K562 (cell line): Measurements from ENCODE around the gene CHRNB4. TPM values are rescaled to one million over a fixed set of nuclear protein-coding genes. Genes with fewer than 3 reads are reported as not detected.

Experiments
- ATAC-seq: fragments of 200-7000 bp; cut with Tn5 transposase; 3 replicates; pipeline ENCODE4 v1.9.1; 2020; ENCODE audit warnings: moderate library complexity
- BruUV-seq: library from RNA; stranded (reverse); fragments of 400-500 nt; replicated peaks from 2 replicates; lab custom pipeline; 2021; lab: Mats Ljungman, UMichigan
- CTCF ChIA-PET: fragments of 300-600 bp; formaldehyde crosslinking; extraction: SDS; loops from one replicate; lab custom pipeline; 2021; ENCODE audit warnings: low intra/inter-chr PET ratio; lab: Yijun Ruan, JAX
- POLR2A ChIA-PET: fragments of 300-600, 350-650 bp; sonication (Branson Sonifier 250); formaldehyde crosslinking; extraction: SDS; loops from one replicate; lab custom pipeline; 2021; ENCODE audit warnings: antibody characterized with exemption, inconsistent platforms; lab: Yijun Ruan, JAX
- DNase-seq, 4 experiments: peaks; one replicate each; pipeline versions ENCODE4 v3.0.0 to v3.0.0-alpha.2; 2011 to 2018; ENCODE audit warnings: low spot score in 3 of 4, mixed read lengths in 3 of 4; ENCODE audit errors: extremely low read depth in 1 of 4
- FAIRE-seq: peaks from 2 replicates; lab custom pipeline; 2011; peaks lifted over from hg19 to GRCh38; lab: Jason Lieb, UNC
- H2AFZ ChIP-seq: 2 replicates; pipeline ENCODE4 v1.6.0; 2011; ENCODE audit warnings: low read depth, low read length, control low read depth, inconsistent platforms
- H3K27ac ChIP-seq: fragments of 200-600 bp; 3 replicates; pipeline ENCODE4 v1.8.0; 2011; ENCODE audit warnings: low read depth, mild to moderate bottlenecking, control low read depth, inconsistent platforms, low read length, moderate library complexity, mixed read lengths; ENCODE audit errors: extremely low read depth
- H3K27me3 ChIP-seq, 2 experiments: fragments of 300-600 bp in 1 of 2; 2 replicates in 1 of 2; 3 replicates in 1 of 2; pipeline versions ENCODE4 v1.6.0 to v1.8.0; 2011; ENCODE audit warnings: inconsistent platforms in 2 of 2, low read length in 2 of 2, mild to moderate bottlenecking in 1 of 2, mixed read lengths in 1 of 2, moderate library complexity in 1 of 2; ENCODE audit not compliant: control insufficient read depth in 2 of 2, insufficient read depth in 2 of 2
- H3K36me3 ChIP-seq: fragments of 300-600 bp; 3 replicates; pipeline ENCODE4 v1.8.0; 2011; ENCODE audit warnings: mild to moderate bottlenecking, low read length, inconsistent platforms; ENCODE audit not compliant: control insufficient read depth, insufficient read depth
- H3K4me1 ChIP-seq, 2 experiments: fragments of 200-600 bp in 1 of 2; replicated peaks in 1 of 2; 2 replicates in 1 of 2; 3 replicates in 1 of 2; pipeline versions ENCODE4 v1.5.1 to v1.8.0; 2011; ENCODE audit warnings: inconsistent platforms in 2 of 2, low read length in 2 of 2, mild to moderate bottlenecking in 1 of 2, mixed read lengths in 1 of 2, moderate library complexity in 1 of 2; ENCODE audit not compliant: control insufficient read depth in 2 of 2, insufficient read depth in 2 of 2
- H3K4me2 ChIP-seq: 2 replicates; pipeline ENCODE4 v1.6.1; 2011; ENCODE audit warnings: low read length, control low read depth, inconsistent platforms, mixed read lengths; ENCODE audit not compliant: insufficient read depth
- H3K4me3 ChIP-seq: fragments of 200-600 bp; sonication (generic), shearing (Covaris generic); 2 replicates; pipeline ENCODE4 v1.5.1; 2016; ENCODE audit warnings: control low read depth, inconsistent platforms
- H3K79me2 ChIP-seq: fragments of 200-600 bp; 3 replicates; pipeline ENCODE4 v1.8.0; 2011; ENCODE audit warnings: low read length, inconsistent platforms; ENCODE audit not compliant: control insufficient read depth, insufficient read depth
- H3K9ac ChIP-seq, 2 experiments: 2 replicates each; pipeline versions ENCODE4 v1.6.0 to v1.6.1; 2011; ENCODE audit warnings: low read depth in 2 of 2, low read length in 2 of 2, control low read depth in 1 of 2, inconsistent platforms in 1 of 2, mild to moderate bottlenecking in 1 of 2, mixed read lengths in 1 of 2; ENCODE audit not compliant: insufficient read depth in 1 of 2
- H3K9me1 ChIP-seq: one replicate; pipeline ENCODE4 v1.6.0; 2011; ENCODE audit warnings: inconsistent platforms, mild to moderate bottlenecking, low read length, moderate library complexity; ENCODE audit not compliant: control insufficient read depth, insufficient read depth
- H3K9me3 ChIP-seq: replicated peaks from 2 replicates; pipeline ENCODE4 v1.5.1; 2011; ENCODE audit warnings: low read depth, low read length, inconsistent platforms; ENCODE audit not compliant: control insufficient read depth, insufficient read depth
- H4K20me1 ChIP-seq: replicated peaks from 2 replicates; pipeline ENCODE4 v1.6.1; 2011; ENCODE audit warnings: low read length, inconsistent platforms, mixed read lengths; ENCODE audit not compliant: control insufficient read depth, insufficient read depth
- CC2D1A ChIP-seq: fragments of 450-650 bp; IDR thresholded peaks from 2 replicates; pipeline ENCODE4 v1.6.1; 2017; ENCODE audit warnings: mild to moderate bottlenecking
- ELF1 ChIP-seq: fragments of 200-800 bp; sonication (Bioruptor generic); IDR thresholded peaks from 2 replicates; pipeline ENCODE4 v1.6.1; 2016; ENCODE audit warnings: missing genetic modification characterization, missing compliant biosample characterization
- EP300 ChIP-seq: IDR thresholded peaks from 2 replicates; pipeline ENCODE4 v1.6.1; 2012; ENCODE audit warnings: low read length, improper control_type of control experiment
- HDAC2 ChIP-seq: fragments of 450-650 bp; IDR thresholded peaks from 2 replicates; pipeline ENCODE4 v1.6.1; 2016; ENCODE audit warnings: mild to moderate bottlenecking
- NRF1 ChIP-seq, 2 experiments: fragments of 450-650 bp; IDR thresholded peaks in 1 of 2; conservative IDR thresholded peaks in 1 of 2; 2 replicates each; pipeline ENCODE4 v1.6.1; 2014; ENCODE audit warnings: mild to moderate bottlenecking in 2 of 2
- SFPQ ChIP-seq: fragments of 200-400 bp; formaldehyde crosslinking; IDR thresholded peaks from 2 replicates; pipeline ENCODE4 v1.6.1; 2017; ENCODE audit warnings: mild to moderate bottlenecking, low read depth, low read length, moderate library complexity
- ZKSCAN1 ChIP-seq: fragments of 150-350 bp; IDR thresholded peaks from 2 replicates; pipeline ENCODE4 v1.6.1; 2016; ENCODE audit warnings: low read depth, low read length
- ZNF197 ChIP-seq: fragments of 200-800 bp; sonication (Bioruptor generic); IDR thresholded peaks from 2 replicates; pipeline ENCODE4 v1.6.1; 2016; ENCODE audit warnings: low read depth, missing genetic modification characterization, missing compliant biosample characterization
- ZNF76 ChIP-seq: fragments of 250-450 bp; sonication (Bioruptor Pico); IDR thresholded peaks from 2 replicates; pipeline ENCODE4 v1.4.0; 2020; ENCODE audit warnings: mild to moderate bottlenecking, moderate library complexity, borderline replicate concordance
- WGBS: fragments of 100-300 bp; shearing (Covaris generic); methylation state at CpG from one replicate; pipeline ENCODE4 v1.1.6; 2016; ENCODE audit warnings: low coverage, mixed read lengths; ENCODE audit not compliant: insufficient coverage; ENCODE audit errors: missing lambda C conversion rate; 5-methylcytosine and 5-hydroxymethylcytosine counted together
- in situ Hi-C: fragments of 300-500 bp; cut with MboI; formaldehyde crosslinking; loops from 4 replicates; pipeline ENCODE4 v1.15.0; 2018; ENCODE audit warnings: inconsistent platforms, mixed read lengths
- intact Hi-C: fragments of 100-400 bp; cut with micrococcal nuclease; formaldehyde crosslinking; loops from 2 replicates; pipeline ENCODE4 v1.14.2; 2022
- polyA plus RNA-seq, 8 experiments: library from polyadenylated mRNA; depleted of rRNA in 4 of 8; stranded (reverse) in 5 of 8; unstranded in 3 of 8; fragments of >200 nt; fragmentation: Nextera tagmentation in 2 of 8; fragmentation: Illumina TruSeq in 1 of 8; extraction: Ambion mirVana in 2 of 8; extraction: Trizol in 1 of 8; gene quantifications; 2 replicates each; pipeline versions ENCODE4 v1.2.1 to v1.2.3, GENCODE V29; 2011 to 2014; ENCODE audit warnings: inconsistent platforms in 1 of 8, missing spikeins in 1 of 8
- total RNA-seq, 7 experiments: library from RNA; depleted of rRNA in 6 of 7; stranded (reverse); fragments of >200 nt in 6 of 7; fragmentation: Illumina TruSeq in 2 of 7; extraction: Trizol in 2 of 7; gene quantifications; 2 replicates each; pipeline versions ENCODE4 v1.2.1 to v1.2.3, GENCODE V29; 2011 to 2021; ENCODE audit warnings: low replicate concordance in 1 of 7
- TF ChIP-seq, protein P1 (sequence below): sonication (generic); formaldehyde crosslinking; IDR thresholded peaks from 2 replicates; pipeline ENCODE4 v1.4.0; 2020; ENCODE audit warnings: mild to moderate bottlenecking, missing genetic modification reagents

The CHRNB4 gene
- total and polyA plus RNA-seq, 9 of the 15 experiments (the other 6 are each of a cell fraction or from before 2014, with no cell fraction given): 0.08 to 0.18 TPM; not detected in 7

- no TSS peak for BruUV-seq
- ATAC-seq: no peak
- Histone ChIP-seq H3K79me2 (no peaks in the 10 kb centered on the region), H3K27me3 (peaks cover 46 to 77% of the 10 kb centered on the region in 2 experiments), H3K4me2 (no peak overlapping the region), H3K36me3 (no peaks in the 10 kb centered on the region), H2AFZ (no peak overlapping the region), H4K20me1 (no peaks in the 10 kb centered on the region; the same call in none of the 2 replicates), H3K9ac (no peak overlapping the region), H3K9me1 (no peaks in the 10 kb centered on the region), H3K27ac (no peak overlapping the region), H3K4me3 (no peak overlapping the region), H3K9me3 (no peaks in the 10 kb centered on the region), H3K4me1 (peaks cover 0 to 12% of the 10 kb centered on the region in 2 experiments; a peak in 1 of 5 replicates)
- WGBS: 0% methylated on average over 7 of the region's 7 CpGs
- no peak for DNase-seq
- in situ Hi-C loops (no loop called here), intact Hi-C loops (no loop called here)
- POLR2A ChIA-PET: interaction anchor here (1.0 kb wide), 1 partner anchor 8 kb away, joined by 3 read pairs; no protein-coding TSS in a partner anchor
- CTCF ChIA-PET: no interaction called here
- FAIRE-seq: no peak
- TF ChIP-seq ZKSCAN1 (peak; percentile 42; the same call in 1 of the 2 replicates), NRF1 (conservative IDR thresholded peaks at IDR 0.05 in 1 of 2, IDR thresholded peaks at IDR 0.05 in 1 of 2) (no peak)
Measured at GRCh38 chr15:78623786-78624497, 17.1 kb downstream of the CHRNB4 start.

- no peak overlapping the region for H3K9ac ChIP-seq
- no peaks in the 10 kb centered on the region; the same call in none of the 2 replicates for H4K20me1 ChIP-seq
- no peak overlapping the region for H3K4me2 ChIP-seq
- no TSS peak for BruUV-seq
- POLR2A ChIA-PET: interaction anchor here (0.8 kb wide), 1 partner anchor 20 kb away, joined by 3 read pairs; no protein-coding TSS in a partner anchor
- no peaks in the 10 kb centered on the region for H3K79me2 ChIP-seq
- no peak overlapping the region for H3K4me3 ChIP-seq
- H3K27ac ChIP-seq: no peak overlapping the region
- no peaks in the 10 kb centered on the region for H3K36me3 ChIP-seq
- TF ChIP-seq SFPQ (no peak), ZNF76 (CRISPR knock-in tag) (no peak), ZNF197 (CRISPR knock-in tag) (no peak), EP300 (no peak), HDAC2 (no peak), ELF1 (tag) (no peak), CC2D1A (no peak)
- TF ChIP-seq, protein P1, sequence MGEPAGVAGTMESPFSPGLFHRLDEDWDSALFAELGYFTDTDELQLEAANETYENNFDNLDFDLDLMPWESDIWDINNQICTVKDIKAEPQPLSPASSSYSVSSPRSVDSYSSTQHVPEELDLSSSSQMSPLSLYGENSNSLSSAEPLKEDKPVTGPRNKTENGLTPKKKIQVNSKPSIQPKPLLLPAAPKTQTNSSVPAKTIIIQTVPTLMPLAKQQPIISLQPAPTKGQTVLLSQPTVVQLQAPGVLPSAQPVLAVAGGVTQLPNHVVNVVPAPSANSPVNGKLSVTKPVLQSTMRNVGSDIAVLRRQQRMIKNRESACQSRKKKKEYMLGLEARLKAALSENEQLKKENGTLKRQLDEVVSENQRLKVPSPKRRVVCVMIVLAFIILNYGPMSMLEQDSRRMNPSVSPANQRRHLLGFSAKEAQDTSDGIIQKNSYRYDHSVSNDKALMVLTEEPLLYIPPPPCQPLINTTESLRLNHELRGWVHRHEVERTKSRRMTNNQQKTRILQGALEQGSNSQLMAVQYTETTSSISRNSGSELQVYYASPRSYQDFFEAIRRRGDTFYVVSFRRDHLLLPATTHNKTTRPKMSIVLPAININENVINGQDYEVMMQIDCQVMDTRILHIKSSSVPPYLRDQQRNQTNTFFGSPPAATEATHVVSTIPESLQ (CRISPR knock-in tag): no peak
- peaks cover 34 to 64% of the 10 kb centered on the region in 2 experiments for H3K27me3 ChIP-seq
- FAIRE-seq (no peak), ATAC-seq (no peak), DNase-seq (no peak)
- CTCF ChIA-PET: no interaction called here
- H3K9me3 ChIP-seq: no peaks in the 10 kb centered on the region
- peaks cover 0 to 12% of the 10 kb centered on the region in 2 experiments; a peak in 1 of 5 replicates for H3K4me1 ChIP-seq
- H2AFZ ChIP-seq: no peak overlapping the region
- H3K9me1 ChIP-seq: no peaks in the 10 kb centered on the region
- intact Hi-C loops: no loop called here
- in situ Hi-C loops: no loop called here
- 13% methylated on average over 9 of the region's 10 CpGs for WGBS
Measured at GRCh38 chr15:78621810-78622402, 19.1 kb downstream of the CHRNB4 start.
